SK-N-SH treated with all-trans-retinoic acid at 6 μM for 48 hours (cell line): Measurements from ENCODE around the gene DCN.

Experiments
- ATAC-seq: fragments of 200-7000 bp; cut with Tn5 transposase; 3 replicates; pipeline ENCODE4 v1.9.1; 2020; ENCODE audit warnings: mild to moderate bottlenecking, moderate library complexity
- ARNTL ChIP-seq: fragments of 450-650 bp; formaldehyde crosslinking; IDR thresholded peaks from 2 replicates; pipeline ENCODE4 v1.5.0; 2020; ENCODE audit warnings: low read depth, mild to moderate bottlenecking, moderate library complexity, borderline replicate concordance
- BACH2 ChIP-seq: fragments of 250-450 bp; sonication (Bioruptor Pico); IDR thresholded peaks from 2 replicates; pipeline ENCODE4 v1.9.0; 2021; ENCODE audit warnings: mild to moderate bottlenecking, borderline replicate concordance
- CSDC2 ChIP-seq: fragments of 250-450 bp; sonication (Bioruptor Pico); IDR thresholded peaks from 2 replicates; pipeline ENCODE4 v1.5.0; 2020; ENCODE audit warnings: mild to moderate bottlenecking, moderate library complexity
- GLIS3 ChIP-seq: fragments of 250-450 bp; sonication (Bioruptor Pico); IDR thresholded peaks from 2 replicates; pipeline ENCODE4 v1.5.0; 2020; ENCODE audit warnings: mild to moderate bottlenecking, moderate library complexity
- ISL1 ChIP-seq: fragments of 250-450 bp; sonication (Bioruptor Pico); IDR thresholded peaks from 2 replicates; pipeline ENCODE4 v2.1.2; 2022; ENCODE audit warnings: mild to moderate bottlenecking, moderate library complexity
- OSR1 ChIP-seq: fragments of 250-450 bp; sonication (Bioruptor Pico); IDR thresholded peaks from 2 replicates; pipeline ENCODE4 v1.8.0; 2022; ENCODE audit warnings: moderate library complexity, mild to moderate bottlenecking, inconsistent platforms
- PPARA ChIP-seq: fragments of 250-450 bp; sonication (Bioruptor Pico); IDR thresholded peaks from 2 replicates; pipeline ENCODE4 v1.5.0; 2020; ENCODE audit warnings: mild to moderate bottlenecking, borderline replicate concordance
- SNAI2 ChIP-seq: fragments of 250-450 bp; sonication (Bioruptor Pico); IDR thresholded peaks from 2 replicates; pipeline ENCODE4 v1.5.0; 2020; ENCODE audit warnings: mild to moderate bottlenecking, moderate library complexity
- TOX ChIP-seq: fragments of 250-450 bp; sonication (Bioruptor Pico); IDR thresholded peaks from 2 replicates; pipeline ENCODE4 v1.8.0; 2021; ENCODE audit warnings: mild to moderate bottlenecking, moderate library complexity, borderline replicate concordance
- ZC3H10 ChIP-seq: fragments of 250-450 bp; sonication (Bioruptor Pico); IDR thresholded peaks from 2 replicates; pipeline ENCODE4 v1.5.1; 2021; ENCODE audit warnings: mild to moderate bottlenecking, moderate library complexity
- ZFP3 ChIP-seq: fragments of 250-450 bp; sonication (Bioruptor Pico); IDR thresholded peaks from 2 replicates; pipeline ENCODE4 v1.5.0; 2020; ENCODE audit warnings: mild to moderate bottlenecking, moderate library complexity
- ZFP30 ChIP-seq: fragments of 450-650 bp; formaldehyde crosslinking; IDR thresholded peaks from 2 replicates; pipeline ENCODE4 v1.5.0; 2022; ENCODE audit warnings: mild to moderate bottlenecking, moderate library complexity
- ZNF565 ChIP-seq: fragments of 450-650 bp; formaldehyde crosslinking; conservative IDR thresholded peaks from 2 replicates; pipeline ENCODE4 v1.5.0; 2020; ENCODE audit warnings: low read depth, mild to moderate bottlenecking, moderate library complexity
- ZNF70 ChIP-seq: fragments of 450-650 bp; formaldehyde crosslinking; IDR thresholded peaks from 2 replicates; pipeline ENCODE4 v1.5.0; 2020; ENCODE audit warnings: mild to moderate bottlenecking, moderate library complexity
- TF ChIP-seq, protein P1 (sequence below): fragments of 250-450 bp; sonication (Bioruptor Pico); IDR thresholded peaks from 2 replicates; pipeline ENCODE4 v1.5.0; 2020; ENCODE audit warnings: mild to moderate bottlenecking, moderate library complexity
- TF ChIP-seq, protein P2 (sequence below): fragments of 250-450 bp; sonication (Bioruptor Pico); IDR thresholded peaks from 2 replicates; pipeline ENCODE4 v1.8.0; 2021; ENCODE audit warnings: low read depth, mild to moderate bottlenecking, moderate library complexity, borderline replicate concordance

Gene DCN

DNA sequence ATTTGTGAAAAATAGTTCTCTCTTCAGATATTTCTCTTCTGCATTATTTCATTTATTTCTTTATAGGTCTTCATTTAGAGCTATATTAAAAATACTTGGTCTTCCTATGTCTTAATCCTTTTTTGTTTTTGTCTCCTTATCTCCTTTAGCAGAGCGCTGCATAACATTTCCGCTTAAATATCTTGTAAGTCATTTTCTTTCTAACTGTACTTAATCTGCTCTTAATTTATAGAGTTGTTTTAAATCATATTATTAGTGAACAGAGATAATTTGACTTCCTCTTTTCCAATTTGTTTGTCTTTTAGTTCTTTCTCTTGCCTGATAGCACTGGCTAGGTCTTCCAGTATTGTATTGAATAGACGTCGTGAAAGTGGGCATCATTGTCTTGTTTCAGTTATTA is 89.3 kb downstream of the DCN start:
- no peak for TF ChIP-seq BACH2 (CRISPR knock-in tag)
- TF ChIP-seq, protein P1, sequence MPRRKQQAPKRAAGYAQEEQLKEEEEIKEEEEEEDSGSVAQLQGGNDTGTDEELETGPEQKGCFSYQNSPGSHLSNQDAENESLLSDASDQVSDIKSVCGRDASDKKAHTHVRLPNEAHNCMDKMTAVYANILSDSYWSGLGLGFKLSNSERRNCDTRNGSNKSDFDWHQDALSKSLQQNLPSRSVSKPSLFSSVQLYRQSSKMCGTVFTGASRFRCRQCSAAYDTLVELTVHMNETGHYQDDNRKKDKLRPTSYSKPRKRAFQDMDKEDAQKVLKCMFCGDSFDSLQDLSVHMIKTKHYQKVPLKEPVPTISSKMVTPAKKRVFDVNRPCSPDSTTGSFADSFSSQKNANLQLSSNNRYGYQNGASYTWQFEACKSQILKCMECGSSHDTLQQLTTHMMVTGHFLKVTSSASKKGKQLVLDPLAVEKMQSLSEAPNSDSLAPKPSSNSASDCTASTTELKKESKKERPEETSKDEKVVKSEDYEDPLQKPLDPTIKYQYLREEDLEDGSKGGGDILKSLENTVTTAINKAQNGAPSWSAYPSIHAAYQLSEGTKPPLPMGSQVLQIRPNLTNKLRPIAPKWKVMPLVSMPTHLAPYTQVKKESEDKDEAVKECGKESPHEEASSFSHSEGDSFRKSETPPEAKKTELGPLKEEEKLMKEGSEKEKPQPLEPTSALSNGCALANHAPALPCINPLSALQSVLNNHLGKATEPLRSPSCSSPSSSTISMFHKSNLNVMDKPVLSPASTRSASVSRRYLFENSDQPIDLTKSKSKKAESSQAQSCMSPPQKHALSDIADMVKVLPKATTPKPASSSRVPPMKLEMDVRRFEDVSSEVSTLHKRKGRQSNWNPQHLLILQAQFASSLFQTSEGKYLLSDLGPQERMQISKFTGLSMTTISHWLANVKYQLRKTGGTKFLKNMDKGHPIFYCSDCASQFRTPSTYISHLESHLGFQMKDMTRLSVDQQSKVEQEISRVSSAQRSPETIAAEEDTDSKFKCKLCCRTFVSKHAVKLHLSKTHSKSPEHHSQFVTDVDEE = no peak
- TF ChIP-seq, protein P2, sequence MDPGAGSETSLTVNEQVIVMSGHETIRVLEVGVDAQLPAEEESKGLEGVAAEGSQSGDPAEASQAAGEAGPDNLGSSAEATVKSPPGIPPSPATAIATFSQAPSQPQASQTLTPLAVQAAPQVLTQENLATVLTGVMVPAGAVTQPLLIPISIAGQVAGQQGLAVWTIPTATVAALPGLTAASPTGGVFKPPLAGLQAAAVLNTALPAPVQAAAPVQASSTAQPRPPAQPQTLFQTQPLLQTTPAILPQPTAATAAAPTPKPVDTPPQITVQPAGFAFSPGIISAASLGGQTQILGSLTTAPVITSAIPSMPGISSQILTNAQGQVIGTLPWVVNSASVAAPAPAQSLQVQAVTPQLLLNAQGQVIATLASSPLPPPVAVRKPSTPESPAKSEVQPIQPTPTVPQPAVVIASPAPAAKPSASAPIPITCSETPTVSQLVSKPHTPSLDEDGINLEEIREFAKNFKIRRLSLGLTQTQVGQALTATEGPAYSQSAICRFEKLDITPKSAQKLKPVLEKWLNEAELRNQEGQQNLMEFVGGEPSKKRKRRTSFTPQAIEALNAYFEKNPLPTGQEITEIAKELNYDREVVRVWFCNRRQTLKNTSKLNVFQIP (CRISPR knock-in tag) = no peak
- no peak for TF ChIP-seq ZFP30 (CRISPR knock-in tag)
- TF ChIP-seq ZNF565 (CRISPR knock-in tag) = no peak
- no peak for TF ChIP-seq OSR1
- no peak for TF ChIP-seq GLIS3 (CRISPR knock-in tag)
- TF ChIP-seq CSDC2 (CRISPR knock-in tag) = no peak
- no peak for TF ChIP-seq ZFP3
- TF ChIP-seq SNAI2 (CRISPR knock-in tag) = no peak
- no peak for TF ChIP-seq ZNF70 (CRISPR knock-in tag)
- TF ChIP-seq TOX (CRISPR knock-in tag) = no peak
- no peak for ATAC-seq

DNA sequence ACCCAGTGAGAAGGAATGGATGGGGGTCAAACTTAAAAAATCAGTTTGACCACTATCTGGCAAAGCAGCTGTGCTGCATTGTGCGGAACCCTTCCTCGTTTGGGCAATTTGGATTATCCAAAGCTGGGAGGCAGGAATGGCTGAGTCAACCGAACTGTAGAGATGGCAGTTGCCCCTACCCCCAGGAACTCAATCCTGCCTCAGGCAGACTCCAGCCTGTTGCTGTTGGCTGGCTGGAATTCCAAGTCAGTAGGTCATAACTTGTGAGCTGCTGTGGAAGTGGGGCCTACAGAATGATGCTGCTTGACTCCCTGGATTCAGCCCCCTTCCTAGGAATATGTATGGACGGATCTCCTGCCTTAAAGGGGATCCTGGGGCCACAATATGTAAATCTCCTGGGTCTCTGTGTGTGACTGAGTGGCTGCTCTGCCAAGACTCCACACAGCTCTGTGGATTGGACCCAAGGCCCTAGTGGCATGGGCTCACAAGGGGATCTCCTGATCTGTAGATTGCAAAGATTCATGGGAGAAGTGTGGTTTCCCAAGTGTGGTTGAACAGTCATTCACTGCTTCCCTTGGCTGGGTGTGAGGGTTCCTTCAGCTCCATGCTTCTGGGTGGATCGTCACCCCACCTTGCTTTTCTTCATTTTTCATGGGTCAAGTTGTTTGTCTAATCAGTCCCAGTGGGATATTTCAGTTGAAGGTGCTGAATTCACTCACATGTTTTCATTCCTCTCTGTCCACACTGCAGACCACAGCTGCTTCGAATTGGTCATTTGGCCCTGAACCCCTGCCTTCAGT is 90.5 kb downstream of the DCN start:
- ATAC-seq = no peak
- no peak for TF ChIP-seq ISL1 (CRISPR knock-in tag)
- TF ChIP-seq ZC3H10 = no peak
- TF ChIP-seq ZFP3 = no peak
- TF ChIP-seq ARNTL (CRISPR knock-in tag) = no peak
- TF ChIP-seq PPARA (CRISPR knock-in tag) = no peak
- TF ChIP-seq CSDC2 (CRISPR knock-in tag) = no peak
- no peak for TF ChIP-seq BACH2 (CRISPR knock-in tag)
